ENCODE results near the gene PROB1. TPM values are rescaled to one million over a fixed set of nuclear protein-coding genes. Genes with fewer than 3 reads are reported as not detected.

PROB1 gene
- total and polyA plus RNA-seq, 2 of the 13 experiments (the other 11 are each of a cell fraction or from before 2014, with no cell fraction given): 0.69 to 1.1 TPM

GRCh38 chr5:139392324-139392677 lies 2.6 kb downstream of the PROB1 start:
- intact Hi-C loops (cut with micrococcal nuclease; ENCODE audit: unreplicated experiment): no loop called here
- H3K9ac ChIP-seq (ENCODE audit: insufficient read depth, low read depth, low read length): no peak overlapping the region
- 97% methylated on average over 5 of the region's 36 CpGs for WGBS (ENCODE audit: low lambda C conversion rate)
- no peak overlapping the region for H3K4me3 ChIP-seq (replicated peaks in 1 of 3; ENCODE audit: insufficient read depth in 1 of 3, low read depth in 2 of 3, low read length in 3 of 3)
- no peaks in the 10 kb centered on the region for H3K36me3 ChIP-seq (replicated peaks in 1 of 2; ENCODE audit: control insufficient read depth in 1 of 2, insufficient read depth in 2 of 2, low read length in 2 of 2)
- H3K4me1 ChIP-seq (ENCODE audit: insufficient read depth, low read length): peaks cover 49% of the 10 kb centered on the region
- no peaks in the 10 kb centered on the region for H3K9me3 ChIP-seq (ENCODE audit: low read length)
- no peak overlapping the region for H3K27ac ChIP-seq (ENCODE audit: extremely low read length, insufficient read depth, low read length)
- no peak overlapping the region for H2AFZ ChIP-seq (ENCODE audit: low read length)
- FAIRE-seq (no peak), ATAC-seq (no peak), DNase-seq (ENCODE audit: low spot score) (no peak)
- no peaks in the 10 kb centered on the region for H3K27me3 ChIP-seq (ENCODE audit: control insufficient read depth in 1 of 2, insufficient read depth in 2 of 2, low read length in 2 of 2)
- CTCF ChIA-PET (ENCODE audit: low intra/inter-chr PET ratio, low total read pairs): no interaction called here
- POLR2A ChIA-PET: interaction anchor here (1.4 kb wide), 1 partner anchor 11 kb away, joined by 3 read pairs; the partner anchor contains the start of gene SPATA24
- no peaks in the 10 kb centered on the region for H3K79me2 ChIP-seq (ENCODE audit: insufficient read depth, low read length)
- in situ Hi-C loops (cut with HindIII; ENCODE audit: extremely low pct_ligation_motif_present, low pct_unique_long_range_greater_than_20kb): no loop called here
- no TSS peak for BruUV-seq (replicated peaks)
- TF ChIP-seq ZNF773 (CRISPR knock-in tag; IDR thresholded peaks at IDR 0.05; ENCODE audit: borderline replicate concordance) (no peak), HDAC6 (IDR thresholded peaks at IDR 0.05; ENCODE audit: low read depth, low read length) (no peak), ZFP37 (CRISPR knock-in tag; IDR thresholded peaks at IDR 0.05; ENCODE audit: borderline replicate concordance) (no peak), NR2F1 (CRISPR knock-in tag; IDR thresholded peaks at IDR 0.05) (no peak), TRAFD1 (CRISPR knock-in tag; IDR thresholded peaks at IDR 0.05; ENCODE audit: borderline replicate concordance) (no peak), ZFP62 (CRISPR knock-in tag; IDR thresholded peaks at IDR 0.05) (no peak), GTF2F1 (IDR thresholded peaks at IDR 0.05; ENCODE audit: low read length) (no peak), ZNF577 (CRISPR knock-in tag; IDR thresholded peaks at IDR 0.05; ENCODE audit: borderline replicate concordance, low read depth) (no peak), ZNF362 (CRISPR knock-in tag; IDR thresholded peaks at IDR 0.05; ENCODE audit: borderline replicate concordance) (no peak)
- H4K20me1 ChIP-seq (ENCODE audit: insufficient read depth, low read length): no peaks in the 10 kb centered on the region
- H3K4me2 ChIP-seq (ENCODE audit: low read depth, low read length): no peak overlapping the region
